ENCODE data around the gene C2CD5.
"Not testable (repeated sequence)": the region's sequence is repeated elsewhere in the genome, so short reads cannot be mapped to it uniquely, and the experiment has no call there.

The C2CD5 gene

DNA sequence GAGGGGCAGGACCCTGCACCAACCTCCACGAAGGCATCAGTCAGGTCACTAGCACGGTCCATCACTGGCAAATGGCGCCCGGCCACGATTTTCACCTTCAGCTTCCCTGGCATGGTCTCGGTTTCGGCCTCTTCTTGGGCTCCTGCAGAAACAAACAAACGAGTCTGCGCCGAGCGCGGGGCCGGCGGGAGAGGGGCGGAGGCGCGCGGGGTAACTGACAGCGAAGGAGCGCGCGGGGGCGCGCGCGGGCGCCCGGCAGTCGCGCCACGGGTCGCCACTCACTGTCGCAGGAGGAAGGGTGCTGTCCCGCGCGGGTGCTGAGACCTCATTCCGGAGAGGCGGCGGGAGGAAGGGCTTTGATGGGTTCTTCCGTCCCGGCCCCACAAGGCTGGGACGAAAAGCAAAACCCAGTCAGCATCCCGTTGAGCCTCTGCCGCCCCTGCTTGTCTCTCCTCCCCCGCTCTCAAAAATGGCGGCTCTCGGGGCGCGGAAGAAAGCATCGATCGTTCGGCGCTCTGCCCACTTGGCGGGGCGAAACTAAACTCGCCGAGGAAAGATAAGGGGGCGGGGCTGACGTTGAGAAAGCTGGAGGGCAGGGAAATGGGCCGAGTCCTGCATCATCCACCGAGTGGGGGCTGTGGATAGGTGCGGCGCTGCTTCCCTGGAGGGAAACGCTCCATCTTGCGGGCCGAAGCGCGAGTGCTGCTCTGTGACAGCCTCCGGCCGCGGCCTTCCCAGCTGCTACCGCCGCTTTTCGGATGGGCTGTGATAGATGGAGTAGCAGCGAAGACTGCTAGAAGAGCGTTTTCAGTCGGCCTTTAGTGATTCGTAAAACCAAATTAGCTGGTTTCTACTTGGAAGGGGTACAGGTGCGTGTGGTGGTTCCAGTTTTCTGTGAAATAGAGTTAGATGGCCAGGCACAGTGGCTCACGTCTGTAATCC, at the start of gene C2CD5:
C2CD5 (minus strand) TSS at position 505 of the 942 bp plus-strand sequence; CDS start at position 113, 392 bp downstream.
- peak; percentile 89 for DNase-seq (ENCODE audit: low spot score)

- no peak for DNase-seq (ENCODE audit: low spot score)
Observed at GRCh38 chr12:22593864-22594263, 49.5 kb upstream of the C2CD5 start.

DNA sequence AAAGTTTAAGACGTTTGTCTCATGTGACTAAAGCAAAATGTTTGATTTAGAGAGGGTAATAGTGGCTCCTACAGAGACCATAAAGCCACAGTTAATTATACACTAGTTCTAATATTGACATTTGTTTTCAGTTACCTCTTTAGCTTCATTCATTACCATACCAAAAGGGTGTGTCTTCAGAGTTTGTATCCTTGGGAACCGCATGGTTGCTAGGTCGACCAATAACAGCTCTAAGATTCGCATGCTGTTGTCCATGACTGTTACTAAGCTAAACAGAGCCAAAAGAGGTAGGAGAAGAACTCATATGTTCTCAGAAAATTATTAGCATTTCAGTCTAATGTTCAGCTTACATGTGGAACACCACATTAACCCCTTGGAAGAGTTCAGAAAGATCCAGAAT, 44.5 kb upstream of the C2CD5 start:
- DNase-seq (ENCODE audit: low spot score), result no peak

GRCh38 chr12:22578328-22578727, 34.0 kb upstream of the C2CD5 start:
- no peak for DNase-seq (ENCODE audit: low spot score)

DNA sequence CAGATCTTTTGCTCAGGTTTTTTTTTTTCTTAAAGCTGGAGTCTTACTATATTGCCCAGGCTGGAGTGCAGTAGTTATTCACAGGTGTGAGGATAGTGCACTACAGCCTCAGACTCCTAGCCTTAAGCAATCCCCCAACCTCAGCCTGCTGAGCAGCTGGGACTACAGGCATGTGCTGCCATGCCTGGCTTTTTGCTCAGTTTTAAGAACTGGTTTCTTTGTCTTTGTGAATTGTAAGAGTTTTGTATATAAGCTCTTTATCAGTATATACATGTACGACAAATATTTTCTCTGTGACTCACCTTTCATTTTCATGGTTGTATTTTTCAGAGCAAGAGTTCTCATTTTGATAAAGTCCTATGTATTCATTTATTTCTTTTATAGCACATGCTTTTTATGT, 33.3 kb upstream of the C2CD5 start:
- DNase-seq (ENCODE audit: low spot score), result no peak

DNA sequence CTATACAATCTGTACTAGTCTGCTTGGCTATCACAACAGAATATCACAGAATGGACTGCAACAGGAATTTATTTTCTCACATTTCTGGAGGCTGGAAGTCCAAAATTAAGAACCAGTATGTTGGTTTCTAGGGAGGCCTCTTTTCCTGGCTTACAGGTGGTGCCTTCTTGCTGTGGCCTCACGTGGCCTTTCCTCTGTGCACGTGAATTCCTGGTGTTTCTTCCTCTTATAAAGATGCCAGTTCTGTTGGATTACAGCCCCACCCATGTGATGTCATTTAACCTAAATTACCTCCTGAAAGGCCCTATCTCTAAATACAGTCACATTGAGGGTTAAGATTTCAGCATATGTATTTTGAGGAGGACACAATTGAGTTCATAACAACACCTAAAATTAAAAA, 32.1 kb upstream of the C2CD5 start:
- no peak for DNase-seq (ENCODE audit: low spot score)

DNA sequence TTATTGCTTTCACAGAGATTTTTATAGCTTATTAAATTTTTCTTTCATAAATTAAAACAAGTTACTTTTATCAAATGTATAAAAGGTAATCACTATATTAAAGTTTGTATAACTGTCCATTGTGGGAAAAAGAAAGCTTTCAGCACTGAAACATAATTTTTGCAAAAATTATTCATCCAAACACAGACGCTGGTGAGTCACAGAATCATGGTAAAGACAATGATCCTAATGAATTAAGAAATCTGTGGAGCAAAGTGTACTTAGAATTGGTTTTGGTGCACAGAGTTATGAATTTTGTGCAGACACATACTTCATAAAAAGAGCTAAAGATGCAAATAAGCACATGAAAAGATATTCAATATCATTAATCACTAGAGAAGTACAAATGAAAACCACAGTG, 31.7 kb upstream of the C2CD5 start:
- DNase-seq (ENCODE audit: low spot score), result no peak

GRCh38 chr12:22574921-22575320, 30.6 kb upstream of the C2CD5 start:
- DNase-seq (ENCODE audit: low spot score), result no peak

- DNase-seq (ENCODE audit: low spot score), result no peak
Observed at GRCh38 chr12:22573181-22573580, 28.8 kb upstream of the C2CD5 start.

DNA sequence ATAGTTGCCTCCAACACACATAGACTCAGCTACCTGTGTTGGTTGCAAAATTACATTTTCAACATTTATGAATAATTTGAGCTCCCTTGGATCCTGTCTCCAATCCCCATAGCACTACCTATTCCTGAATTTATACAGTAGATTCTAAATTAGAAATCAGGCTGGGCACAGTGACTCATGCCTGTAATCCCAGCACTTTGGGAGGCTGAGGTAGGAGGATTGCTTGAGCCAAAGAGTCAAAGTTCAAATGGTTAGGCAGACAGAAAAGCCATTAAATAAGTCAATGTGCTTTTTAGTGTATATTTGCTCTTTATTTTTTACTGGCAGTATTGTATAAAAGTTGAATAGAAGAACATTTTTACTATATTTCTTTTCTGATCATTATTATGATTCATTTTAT, 24.9 kb upstream of the C2CD5 start:
- DNase-seq (ENCODE audit: low spot score), result no peak

- no peak for DNase-seq (ENCODE audit: low spot score)
Observed at GRCh38 chr12:22562036-22563028, 18.0 kb upstream of the C2CD5 start.

- not testable (repeated sequence) for DNase-seq (ENCODE audit: low spot score)
Observed at GRCh38 chr12:22554750-22555149, 10.4 kb upstream of the C2CD5 start.

DNA sequence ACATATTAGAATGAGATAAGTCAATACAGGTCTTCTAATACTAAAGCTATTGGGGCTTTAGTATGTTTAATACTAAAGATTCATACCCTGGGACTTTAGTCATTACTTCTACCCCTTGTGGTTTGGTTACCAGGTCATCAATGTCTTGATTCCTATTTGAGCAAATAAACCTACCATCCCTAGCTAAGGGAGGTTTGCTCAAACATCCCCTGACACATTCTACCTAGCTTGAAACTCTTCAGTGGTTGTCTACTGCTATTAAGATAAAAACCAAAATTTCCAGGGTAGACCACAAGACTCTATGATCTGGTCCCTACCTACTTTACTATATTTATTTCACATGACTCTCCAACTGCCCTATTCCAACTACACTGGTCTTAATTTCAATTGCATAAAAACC, 7.3 kb upstream of the C2CD5 start:
- DNase-seq (ENCODE audit: low spot score), result no peak

- DNase-seq (ENCODE audit: low spot score), result no peak
Observed at GRCh38 chr12:22545255-22545654, 913 bp upstream of the C2CD5 start.

DNA sequence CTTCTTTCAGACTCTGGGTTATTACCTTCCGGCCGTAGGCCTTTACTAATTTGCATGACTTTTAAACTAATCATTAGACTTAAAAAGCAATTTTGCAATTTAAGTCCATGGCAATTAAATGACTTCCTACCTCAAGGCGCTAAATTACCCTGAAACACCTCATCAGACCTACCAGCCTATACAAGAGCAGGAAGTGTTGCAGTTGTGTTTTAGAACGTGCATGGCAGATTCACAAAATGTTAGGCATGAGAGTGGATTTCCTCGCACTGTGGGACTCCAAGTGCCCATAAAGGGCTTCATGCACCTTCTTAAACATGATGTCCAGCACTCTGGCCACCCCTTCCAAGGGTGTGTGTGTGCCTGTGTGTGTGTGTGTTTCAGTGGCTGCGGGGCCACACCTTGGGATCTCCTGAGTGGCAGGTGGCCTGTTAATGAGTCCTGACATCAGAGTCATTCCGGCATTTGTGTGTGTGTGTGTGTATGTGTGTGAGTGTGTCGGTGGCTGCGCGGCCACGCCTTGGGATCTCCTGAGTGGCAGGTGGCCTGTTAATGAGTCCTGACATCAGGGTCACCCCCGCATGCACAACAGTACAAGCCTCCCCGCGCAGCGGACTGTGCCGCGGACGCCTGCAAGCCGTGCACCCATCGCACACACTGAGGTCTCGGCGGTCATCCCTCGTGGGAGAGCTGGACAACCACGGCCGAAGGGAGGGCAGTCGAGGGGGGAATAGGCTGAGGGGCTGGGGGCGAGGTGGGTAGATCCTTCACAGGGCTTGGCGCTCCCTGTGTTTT, 900 bp downstream of the C2CD5 start:
- peak; percentile 18 for DNase-seq (ENCODE audit: low spot score)

DNA sequence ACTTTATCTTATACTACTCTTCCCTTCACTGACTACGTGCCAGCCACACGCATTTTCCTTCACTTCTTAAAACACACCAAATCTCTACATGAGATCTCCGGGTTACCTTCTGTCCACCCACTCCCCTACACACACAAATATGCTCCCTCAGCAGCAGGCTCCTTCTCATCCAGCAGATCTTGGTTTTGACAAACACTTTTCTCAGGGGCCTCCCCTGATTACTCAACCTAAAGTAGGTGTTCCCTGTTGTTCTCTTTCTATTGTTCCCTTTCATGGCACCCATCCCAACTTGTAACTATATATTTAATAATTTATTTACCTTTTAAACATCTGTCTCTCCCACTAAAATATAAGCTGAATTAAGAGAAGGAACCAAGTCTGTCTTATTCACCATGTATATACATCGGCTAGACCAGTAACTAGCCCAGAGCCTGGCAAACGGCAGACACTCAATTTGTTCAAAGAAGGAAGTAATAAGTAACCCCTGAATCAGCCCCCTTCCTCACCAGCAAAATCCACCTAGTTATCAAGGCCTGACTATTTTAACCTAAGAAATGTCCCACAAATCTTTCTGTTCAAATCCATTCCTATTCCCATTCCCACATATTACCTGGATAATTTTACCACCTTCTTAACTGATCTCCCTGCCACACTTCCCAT, 2.7 kb downstream of the C2CD5 start:
- DNase-seq (ENCODE audit: low spot score), result no peak

- DNase-seq (ENCODE audit: low spot score), result peak; percentile 9
Observed at GRCh38 chr12:22539055-22539454, 5.3 kb downstream of the C2CD5 start.

DNA sequence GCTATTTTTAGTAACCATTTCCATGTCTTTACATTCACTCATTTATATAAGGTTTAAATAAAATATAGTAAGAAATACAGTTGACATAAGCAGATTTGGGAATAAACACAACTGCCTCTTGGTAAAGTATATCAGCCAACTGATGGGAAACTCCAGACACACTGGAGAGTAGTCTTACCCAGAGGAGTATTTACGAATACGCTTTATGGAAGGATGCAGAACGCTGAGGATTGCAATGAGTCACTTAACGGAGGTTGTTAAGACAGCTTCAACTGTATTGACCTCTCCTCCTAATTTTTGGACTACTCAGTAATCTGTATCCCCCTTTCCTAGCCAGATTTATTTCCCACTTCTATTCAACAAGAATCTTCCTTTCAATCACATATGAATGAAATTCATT, 6.0 kb downstream of the C2CD5 start:
- DNase-seq (ENCODE audit: low spot score), result no peak

DNA sequence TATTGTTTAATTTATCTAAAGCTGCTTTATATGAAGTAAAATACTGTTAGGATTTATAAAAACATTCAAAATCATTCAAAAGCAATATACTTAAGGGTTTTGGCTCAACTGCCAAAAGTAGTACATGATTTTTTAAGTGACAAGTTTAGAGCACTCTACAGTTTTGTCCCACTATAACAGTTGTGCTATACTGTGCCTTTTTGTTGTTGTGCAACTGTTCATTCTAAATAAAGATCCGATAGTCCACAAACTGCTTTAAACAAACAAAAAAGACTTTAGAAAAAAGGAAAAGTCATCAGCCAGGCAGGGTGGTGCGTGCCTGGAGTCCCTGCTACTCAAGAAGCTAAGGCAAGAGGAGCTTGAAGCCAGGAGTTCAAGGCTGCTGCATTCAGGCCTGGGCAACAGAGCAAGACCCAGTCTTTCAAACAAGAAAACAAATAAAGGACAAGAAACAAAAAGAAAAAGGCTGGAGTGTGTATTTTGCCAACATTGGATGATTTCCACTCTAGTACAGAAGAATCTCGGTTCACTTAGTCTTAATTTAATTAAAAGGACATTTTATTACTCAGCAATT, 7.3 kb downstream of the C2CD5 start:
- DNase-seq (ENCODE audit: low spot score), result no peak

DNA sequence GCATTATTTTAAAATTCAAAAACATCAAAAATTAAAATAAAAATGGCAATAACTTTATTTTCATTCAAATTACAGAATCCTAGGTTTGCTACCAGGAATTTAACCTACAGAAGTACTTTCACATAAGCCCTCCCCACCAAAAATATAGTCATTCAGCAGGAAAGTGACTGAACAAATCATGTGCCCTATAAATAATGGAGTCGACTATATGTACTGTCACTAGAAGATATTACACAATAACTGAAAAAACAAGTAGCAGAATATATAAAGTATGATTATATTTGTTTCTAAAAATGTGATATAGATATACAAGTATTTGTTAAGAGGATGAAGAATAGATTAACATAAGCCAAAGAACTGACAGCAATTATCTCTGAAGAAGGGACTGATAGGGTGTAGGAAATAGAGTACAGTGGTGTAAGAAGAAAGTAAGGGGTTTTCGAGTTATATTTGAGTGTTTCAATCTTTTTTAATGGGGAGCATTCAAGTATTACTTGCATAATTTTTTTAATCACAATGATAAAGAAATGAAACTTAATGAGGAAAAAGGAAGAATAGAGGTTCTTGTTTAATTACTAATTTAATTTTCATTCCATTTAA, 7.9 kb downstream of the C2CD5 start:
- DNase-seq (ENCODE audit: low spot score), result no peak

DNA sequence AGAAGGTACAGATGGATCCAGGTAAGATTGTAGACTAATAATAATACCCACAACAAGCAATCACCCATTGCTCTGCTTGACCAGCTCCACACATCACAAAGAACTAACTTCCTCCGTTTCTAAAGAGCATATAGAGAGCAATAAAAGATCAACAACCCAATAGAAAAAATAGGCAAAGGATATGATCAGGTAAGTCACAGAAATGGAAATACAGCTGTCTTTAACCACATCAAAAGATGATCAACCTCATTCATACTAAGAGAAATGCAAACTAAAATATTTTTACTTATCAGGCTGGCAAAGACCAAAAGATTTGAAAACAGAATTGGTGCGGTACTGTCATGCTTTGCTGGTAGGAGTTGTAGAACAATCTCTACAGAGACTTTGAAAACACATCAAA, 8.9 kb downstream of the C2CD5 start:
- no peak for DNase-seq (ENCODE audit: low spot score)
